ENCODE results near the gene RAB32. TPM values are rescaled to one million over a fixed set of nuclear protein-coding genes. Genes with fewer than 3 reads are reported as not detected.

The RAB32 gene
- total and polyA plus RNA-seq, 4 experiments from 2014 or later, result 0.55 to 1.1 TPM; not detected in 2

DNA sequence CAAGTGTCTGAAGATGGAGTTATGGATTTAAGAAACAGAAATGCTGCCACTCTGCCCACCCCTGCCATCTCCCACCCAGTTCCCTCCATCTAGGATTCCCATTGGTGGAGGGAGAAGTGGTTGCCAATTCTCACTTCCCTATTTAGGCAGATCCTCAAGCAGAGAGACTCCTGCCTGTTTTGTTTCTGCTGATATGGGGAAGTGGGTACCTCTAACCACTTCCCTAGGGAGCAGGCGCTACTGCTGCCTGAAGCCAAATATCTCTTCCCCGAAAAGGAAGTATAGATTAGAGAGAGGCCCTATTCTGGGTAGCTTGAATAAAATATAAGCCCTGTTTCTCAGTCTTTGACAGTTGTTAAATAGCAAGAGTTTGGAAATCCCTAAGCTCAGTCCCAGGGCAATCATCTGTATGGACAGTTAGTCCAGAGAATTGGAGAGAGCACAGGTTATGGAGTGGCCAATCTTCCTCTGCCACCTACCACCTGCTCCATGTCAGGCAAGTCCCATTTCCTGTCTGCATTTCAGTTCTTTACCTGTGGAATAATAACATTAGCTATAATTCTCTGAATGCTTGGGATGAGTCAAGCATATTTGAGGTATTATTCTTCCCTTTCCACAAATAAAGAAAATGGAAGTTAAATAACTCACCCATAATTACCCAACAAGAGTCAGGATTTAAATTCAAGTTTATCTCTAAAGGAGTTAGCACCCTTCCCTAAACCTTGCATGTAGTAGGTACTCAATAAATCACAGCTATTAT is 52.5 kb downstream of the RAB32 start:
- no peaks in the 10 kb centered on the region for H3K4me1 ChIP-seq (ENCODE audit: insufficient read depth, low read length)
- ChIA-PET POLR2A (ENCODE audit: partially characterized antibody) (no interaction called here), CTCF (ENCODE audit: partially characterized antibody) (no interaction called here)
- peaks cover 0 to 2% (median 0%) of the 10 kb centered on the region in 8 donors for H3K9me3 Mint-ChIP-seq
- no peak for DNase-seq
- intact Hi-C loops (cut with micrococcal nuclease), result no loop called here
- peaks cover 6 to 8% of the 10 kb centered on the region in 2 donors for H3K27me3 Mint-ChIP-seq
- no peaks in the 10 kb centered on the region for H3K36me3 ChIP-seq (ENCODE audit: insufficient read depth, low read length)
- no peaks in the 10 kb centered on the region for H3K27me3 ChIP-seq (ENCODE audit: insufficient read depth, low read length)
- H3K4me3 Mint-ChIP-seq, result no peak overlapping the region
- H3K27ac Mint-ChIP-seq, result no peak overlapping the region
- H3K27ac ChIP-seq (ENCODE audit: low read depth, low read length), result no peak overlapping the region
- no peaks in the 10 kb centered on the region for H3K36me3 Mint-ChIP-seq
- no peak overlapping the region for H3K4me3 ChIP-seq (ENCODE audit: low read length in 2 of 2)
- peaks cover 2 to 6% (median 5%) of the 10 kb centered on the region in 4 donors for H3K4me1 Mint-ChIP-seq
- H3K9me3 ChIP-seq (ENCODE audit: control insufficient read depth in 1 of 2, low read length in 2 of 2), result no peaks in the 10 kb centered on the region

DNA sequence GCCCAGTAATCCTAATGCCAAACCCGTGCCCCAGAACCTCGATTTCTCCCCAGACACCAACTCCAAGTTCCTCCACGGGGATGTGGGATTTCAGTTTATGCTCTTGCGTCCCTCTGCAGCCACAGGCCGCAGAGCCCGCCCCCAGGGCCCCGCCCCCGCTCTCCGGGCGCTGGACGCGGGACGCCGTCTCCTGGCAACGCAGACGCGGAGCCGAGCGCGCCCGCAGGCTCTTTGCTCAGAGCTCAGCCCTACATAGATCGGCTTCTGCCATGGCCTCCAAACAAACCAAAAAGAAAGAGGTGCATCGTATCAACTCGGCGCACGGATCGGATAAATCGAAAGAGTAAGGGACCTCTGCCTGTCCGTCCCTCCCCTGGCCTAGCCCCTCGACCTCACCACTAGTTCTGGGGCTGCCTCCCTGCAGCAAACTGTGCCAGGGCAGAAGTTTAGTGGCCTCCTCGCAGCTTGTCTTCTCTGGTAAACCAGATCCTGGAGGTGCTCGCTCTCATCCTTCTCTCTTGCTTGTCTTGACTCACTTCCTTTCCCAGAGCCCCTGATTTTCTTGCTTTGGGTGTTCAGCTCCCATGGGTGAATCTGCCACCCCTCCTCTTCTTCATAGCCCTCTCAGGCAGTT is 55.3 kb downstream of the RAB32 start, which contains the start of gene ADGB:
TSS of gene ADGB (plus strand) at position 201 of the 634 bp plus-strand sequence. CDS start at position 270, 69 bp downstream.
- no peak within 1 kb of the TSS for H3K27ac ChIP-seq (ENCODE audit: low read depth, low read length)
- no peaks in the 10 kb centered on the region for H3K27me3 ChIP-seq (ENCODE audit: insufficient read depth, low read length)
- Mint-ChIP-seq H3K36me3 (no peaks in the 10 kb centered on the region), H3K4me3 (peak within 1 kb of the TSS in 3 of 8 donors; percentile 11 to 49 (median 34)), H3K9me3 (peaks cover 0 to 2% (median 0%) of the 10 kb centered on the region in 8 donors), H3K27me3 (peaks cover 5 to 6% of the 10 kb centered on the region in 2 donors), H3K4me1 (peaks cover 2 to 6% (median 5%) of the 10 kb centered on the region in 4 donors), H3K27ac (no peak within 1 kb of the TSS)
- CTCF ChIA-PET (ENCODE audit: partially characterized antibody), result no interaction called here
- POLR2A ChIA-PET (ENCODE audit: partially characterized antibody), result no interaction called here
- no peaks in the 10 kb centered on the region for H3K36me3 ChIP-seq (ENCODE audit: insufficient read depth, low read length)
- no peak within 1 kb of the TSS for H3K4me3 ChIP-seq (ENCODE audit: low read length in 2 of 2)
- no peaks in the 10 kb centered on the region for H3K9me3 ChIP-seq (ENCODE audit: control insufficient read depth in 1 of 2, low read length in 2 of 2)
- no peak for DNase-seq
- intact Hi-C loops (cut with micrococcal nuclease), result no loop called here
- no peaks in the 10 kb centered on the region for H3K4me1 ChIP-seq (ENCODE audit: insufficient read depth, low read length)

DNA sequence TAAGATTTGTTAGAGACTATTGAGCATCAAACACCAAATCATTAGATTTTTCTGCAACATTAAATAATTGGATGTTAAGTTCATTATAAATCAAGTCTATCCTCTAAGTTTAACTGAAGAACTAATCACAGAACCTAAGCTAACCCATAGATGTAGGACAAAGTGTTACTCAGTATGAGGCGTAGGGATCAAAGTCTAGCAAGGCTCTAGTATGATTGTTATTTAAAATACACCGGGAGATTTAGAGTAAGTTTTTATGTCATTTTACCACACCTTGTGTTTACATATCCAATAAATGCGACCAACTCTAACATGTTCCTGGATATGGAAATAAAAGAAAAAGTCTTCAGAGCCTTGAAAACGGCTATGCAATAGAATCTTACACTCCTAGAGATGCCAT is 57.7 kb downstream of the RAB32 start:
- H3K9me3 Mint-ChIP-seq, result peaks cover 0 to 2% (median 0%) of the 10 kb centered on the region in 8 donors
- H3K4me1 Mint-ChIP-seq, result peaks cover 2 to 6% (median 5%) of the 10 kb centered on the region in 4 donors
- CTCF ChIA-PET (ENCODE audit: partially characterized antibody), result no interaction called here
- H3K27ac Mint-ChIP-seq, result no peak overlapping the region
- intact Hi-C loops (cut with micrococcal nuclease), result no loop called here
- H3K36me3 Mint-ChIP-seq, result no peaks in the 10 kb centered on the region
- H3K4me3 Mint-ChIP-seq, result no peak overlapping the region
- Histone ChIP-seq H3K27ac (ENCODE audit: low read depth, low read length) (no peak overlapping the region), H3K27me3 (ENCODE audit: insufficient read depth, low read length) (no peaks in the 10 kb centered on the region), H3K4me3 (ENCODE audit: low read length in 2 of 2) (no peak overlapping the region), H3K36me3 (ENCODE audit: insufficient read depth, low read length) (no peaks in the 10 kb centered on the region), H3K4me1 (ENCODE audit: insufficient read depth, low read length) (no peaks in the 10 kb centered on the region), H3K9me3 (ENCODE audit: control insufficient read depth in 1 of 2, low read length in 2 of 2) (no peaks in the 10 kb centered on the region)
- no peak for DNase-seq
- POLR2A ChIA-PET (ENCODE audit: partially characterized antibody), result no interaction called here
- peaks cover 5 to 6% of the 10 kb centered on the region in 2 donors for H3K27me3 Mint-ChIP-seq

DNA sequence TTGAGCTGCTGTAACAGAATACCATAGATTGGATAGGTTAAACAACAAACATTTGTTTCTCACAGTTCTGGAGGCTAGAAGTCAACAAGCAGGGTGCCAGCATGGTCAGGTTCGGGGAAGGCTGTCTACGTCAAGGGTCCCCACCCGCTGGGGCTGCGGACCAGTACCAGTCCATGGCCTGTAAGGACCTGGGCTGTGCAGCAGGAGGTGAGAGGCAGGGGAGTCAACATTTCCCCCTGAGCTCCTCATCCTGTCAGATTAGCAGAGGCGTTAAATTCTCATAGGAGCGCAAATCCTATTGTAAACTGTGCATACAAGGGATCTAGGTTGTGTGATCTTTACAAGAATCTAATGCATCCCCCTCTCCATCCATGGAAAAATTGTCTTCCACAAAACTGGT is 58.9 kb downstream of the RAB32 start:
- peaks cover 0 to 2% (median 0%) of the 10 kb centered on the region in 8 donors for H3K9me3 Mint-ChIP-seq
- Histone ChIP-seq H3K4me3 (ENCODE audit: low read length in 2 of 2) (no peak overlapping the region), H3K27ac (ENCODE audit: low read depth, low read length) (no peak overlapping the region), H3K4me1 (ENCODE audit: insufficient read depth, low read length) (no peaks in the 10 kb centered on the region), H3K9me3 (ENCODE audit: control insufficient read depth in 1 of 2, low read length in 2 of 2) (no peaks in the 10 kb centered on the region), H3K36me3 (ENCODE audit: insufficient read depth, low read length) (no peaks in the 10 kb centered on the region), H3K27me3 (ENCODE audit: insufficient read depth, low read length) (no peaks in the 10 kb centered on the region)
- intact Hi-C loops (cut with micrococcal nuclease), result no loop called here
- DNase-seq, result no peak
- no peak overlapping the region for H3K4me3 Mint-ChIP-seq
- no peak overlapping the region for H3K27ac Mint-ChIP-seq
- H3K36me3 Mint-ChIP-seq, result no peaks in the 10 kb centered on the region
- H3K4me1 Mint-ChIP-seq, result peaks cover 2 to 6% (median 5%) of the 10 kb centered on the region in 4 donors
- ChIA-PET POLR2A (ENCODE audit: partially characterized antibody) (no interaction called here), CTCF (ENCODE audit: partially characterized antibody) (no interaction called here)
- H3K27me3 Mint-ChIP-seq, result peaks cover 5 to 6% of the 10 kb centered on the region in 2 donors

Other genes with a start within 250 kb of the RAB32 start
- gene ADGB, start 55.1 kb downstream of the RAB32 start, total RNA-seq, result not detected
- gene ADGB, start 55.1 kb downstream of the RAB32 start, polyA plus RNA-seq, result not detected

All from CD4-positive, alpha-beta memory T cell (primary cell).